ENCODE data around the gene C22orf31.
"Not testable (repeated sequence)": the region's sequence is repeated elsewhere in the genome, so short reads cannot be mapped to it uniquely, and the experiment has no call there.

Gene C22orf31

GRCh38 chr22:29062286-29062821, 723 bp upstream of the C22orf31 start:
- in situ Hi-C loops (cut with HindIII; ENCODE audit: low pct_ligation_motif_present, low pct_unique_long_range_greater_than_20kb, low sequenced_read_pairs), result no loop called here
- DNase-seq, result no peak

- in situ Hi-C loops (cut with HindIII; ENCODE audit: low pct_ligation_motif_present, low pct_unique_long_range_greater_than_20kb, low sequenced_read_pairs), result no loop called here
- no peak for DNase-seq
Measured at GRCh38 chr22:29060931-29061330, 700 bp downstream of the C22orf31 start.

DNA sequence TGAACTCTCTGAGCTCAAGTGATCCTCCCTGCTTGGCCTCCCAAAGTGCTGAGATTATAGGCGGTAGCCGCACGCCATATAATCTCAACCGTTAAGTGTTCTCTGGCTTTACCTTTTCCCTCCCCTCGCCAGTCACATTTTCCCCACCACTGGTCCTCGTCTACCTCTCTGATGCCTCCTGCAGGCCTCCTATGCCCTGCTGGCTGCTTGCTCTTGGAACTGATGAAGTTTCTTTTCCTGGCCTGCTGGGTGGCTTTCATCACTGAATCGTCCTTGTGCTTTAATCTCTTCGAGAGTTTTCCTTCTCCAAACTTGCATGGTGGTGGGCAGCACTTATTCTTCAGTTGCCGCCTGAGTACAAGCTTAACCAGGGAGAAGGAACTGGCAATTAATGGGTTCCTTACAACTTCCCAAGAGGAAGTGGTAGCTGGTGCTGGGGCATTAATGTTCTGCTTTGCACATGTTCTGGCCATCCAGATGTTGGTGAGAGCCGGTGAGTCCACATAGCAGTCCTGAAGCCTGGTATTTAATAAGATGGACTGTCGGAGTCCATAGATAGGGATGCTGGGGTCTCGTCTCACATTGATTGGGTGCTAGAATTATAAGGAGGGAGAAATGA, 1.3 kb downstream of the C22orf31 start:
- in situ Hi-C loops (cut with HindIII; ENCODE audit: low pct_ligation_motif_present, low pct_unique_long_range_greater_than_20kb, low sequenced_read_pairs), result no loop called here
- DNase-seq, result no peak

- DNase-seq, result no peak
- in situ Hi-C loops (cut with HindIII; ENCODE audit: low pct_ligation_motif_present, low pct_unique_long_range_greater_than_20kb, low sequenced_read_pairs), result no loop called here
Measured at GRCh38 chr22:29056472-29056871, 5.2 kb downstream of the C22orf31 start.

- DNase-seq, result no peak
- in situ Hi-C loops (cut with HindIII; ENCODE audit: low pct_ligation_motif_present, low pct_unique_long_range_greater_than_20kb, low sequenced_read_pairs), result no loop called here
Measured at GRCh38 chr22:29055192-29055830, 6.3 kb downstream of the C22orf31 start.

DNA sequence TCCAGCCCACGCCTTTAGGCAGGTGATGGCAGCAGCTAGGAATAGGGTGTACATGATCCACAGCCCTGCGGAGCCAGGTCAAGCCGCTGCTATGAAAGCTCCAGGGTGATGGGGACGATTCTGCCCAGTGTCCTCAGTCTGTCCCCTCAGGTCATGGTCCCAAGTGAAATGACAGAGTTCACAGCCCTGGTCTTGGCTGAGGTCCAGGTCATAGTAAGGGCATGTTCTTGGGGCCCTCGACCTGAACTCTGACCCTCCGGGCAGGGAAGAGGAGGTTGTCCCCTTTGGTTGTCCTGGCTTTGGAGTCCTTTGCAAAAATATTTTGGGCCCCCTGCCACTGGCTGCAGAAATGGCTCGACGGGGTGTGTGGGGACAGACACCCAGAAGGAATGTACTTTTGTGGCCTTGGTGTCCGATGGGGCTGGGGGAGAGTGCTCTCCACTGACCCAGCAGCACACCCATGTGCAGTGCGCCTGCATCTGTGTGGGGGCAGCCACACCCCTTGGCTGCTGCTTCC, 7.3 kb downstream of the C22orf31 start:
- in situ Hi-C loops (cut with HindIII; ENCODE audit: low pct_ligation_motif_present, low pct_unique_long_range_greater_than_20kb, low sequenced_read_pairs), result no loop called here
- DNase-seq, result no peak

GRCh38 chr22:29053048-29053702, 8.5 kb downstream of the C22orf31 start:
- in situ Hi-C loops (cut with HindIII; ENCODE audit: low pct_ligation_motif_present, low pct_unique_long_range_greater_than_20kb, low sequenced_read_pairs), result no loop called here
- DNase-seq, result no peak

DNA sequence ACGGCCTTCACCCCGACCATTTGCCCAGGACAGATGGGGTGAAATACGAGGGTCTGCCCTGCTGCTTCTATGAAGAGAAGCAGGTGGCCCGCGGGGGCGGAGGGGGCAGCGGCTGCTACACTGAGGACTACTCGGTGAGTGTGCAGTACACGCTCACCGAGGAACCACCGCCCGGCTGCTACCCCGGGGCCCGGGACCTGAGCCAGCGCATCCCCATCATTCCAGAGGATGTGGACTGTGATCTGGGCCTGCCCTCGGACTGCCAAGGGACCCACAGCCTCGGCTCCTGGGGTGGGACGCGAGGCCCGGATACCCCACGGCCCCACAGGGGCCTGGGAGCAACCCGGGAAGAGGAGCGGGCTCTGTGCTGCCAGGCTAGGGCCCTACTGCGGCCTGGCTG, 11.2 kb downstream of the C22orf31 start:
- DNase-seq, result no peak
- in situ Hi-C loops (cut with HindIII; ENCODE audit: low pct_ligation_motif_present, low pct_unique_long_range_greater_than_20kb, low sequenced_read_pairs), result no loop called here

GRCh38 chr22:29049655-29050263, 11.9 kb downstream of the C22orf31 start:
- no peak for DNase-seq
- in situ Hi-C loops (cut with HindIII; ENCODE audit: low pct_ligation_motif_present, low pct_unique_long_range_greater_than_20kb, low sequenced_read_pairs), result no loop called here

GRCh38 chr22:29048822-29049654, 12.6 kb downstream of the C22orf31 start:
- in situ Hi-C loops (cut with HindIII; ENCODE audit: low pct_ligation_motif_present, low pct_unique_long_range_greater_than_20kb, low sequenced_read_pairs), result no loop called here
- no peak for DNase-seq

GRCh38 chr22:29044657-29045176, 16.9 kb downstream of the C22orf31 start:
- in situ Hi-C loops (cut with HindIII; ENCODE audit: low pct_ligation_motif_present, low pct_unique_long_range_greater_than_20kb, low sequenced_read_pairs), result no loop called here

DNA sequence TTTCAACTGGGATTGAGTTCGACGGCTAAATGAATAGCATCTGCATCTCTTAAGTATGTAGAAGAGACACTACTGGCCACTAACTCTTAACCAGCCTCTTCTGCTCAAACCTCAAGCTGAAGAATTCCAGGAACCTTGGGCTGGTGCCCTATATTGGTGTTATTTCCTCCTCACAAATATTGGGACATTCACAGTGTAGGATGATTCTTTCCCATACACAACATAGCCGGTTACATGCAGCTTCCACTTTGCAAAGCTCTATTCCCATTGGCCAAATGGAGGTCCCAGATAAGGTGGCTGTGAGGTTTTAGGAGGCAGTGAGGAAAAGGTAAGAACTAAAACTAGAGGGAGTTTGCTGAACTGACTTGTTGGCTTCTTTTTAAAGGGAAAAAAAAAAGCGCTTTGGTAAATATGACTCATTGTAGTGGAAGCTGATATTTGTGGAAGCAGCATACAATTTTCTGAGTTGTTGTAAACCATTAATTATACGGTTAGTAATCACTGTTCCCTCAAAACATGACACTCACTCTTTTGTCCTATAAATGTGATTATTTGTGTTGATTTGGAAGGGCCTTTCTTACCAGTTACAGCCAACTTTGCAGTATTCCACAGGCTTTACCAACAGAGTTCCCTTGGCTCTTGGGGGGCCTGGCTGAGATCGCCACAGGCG, 17.6 kb downstream of the C22orf31 start:
- DNase-seq, result peak; percentile 61
- in situ Hi-C loops (cut with HindIII; ENCODE audit: low pct_ligation_motif_present, low pct_unique_long_range_greater_than_20kb, low sequenced_read_pairs), result no loop called here

More at GRCh38 chr22:29044657-29045176, 16.9 kb downstream of the C22orf31 start:
- DNase-seq, result peak; percentile 76

- no peak for DNase-seq
- in situ Hi-C loops (cut with HindIII; ENCODE audit: low pct_ligation_motif_present, low pct_unique_long_range_greater_than_20kb, low sequenced_read_pairs), result no loop called here
Measured at GRCh38 chr22:29041408-29041807, 20.2 kb downstream of the C22orf31 start.

GRCh38 chr22:29040385-29041275, 21.0 kb downstream of the C22orf31 start:
- DNase-seq, result peak; percentile 73
- in situ Hi-C loops (cut with HindIII; ENCODE audit: low pct_ligation_motif_present, low pct_unique_long_range_greater_than_20kb, low sequenced_read_pairs), result no loop called here

DNA sequence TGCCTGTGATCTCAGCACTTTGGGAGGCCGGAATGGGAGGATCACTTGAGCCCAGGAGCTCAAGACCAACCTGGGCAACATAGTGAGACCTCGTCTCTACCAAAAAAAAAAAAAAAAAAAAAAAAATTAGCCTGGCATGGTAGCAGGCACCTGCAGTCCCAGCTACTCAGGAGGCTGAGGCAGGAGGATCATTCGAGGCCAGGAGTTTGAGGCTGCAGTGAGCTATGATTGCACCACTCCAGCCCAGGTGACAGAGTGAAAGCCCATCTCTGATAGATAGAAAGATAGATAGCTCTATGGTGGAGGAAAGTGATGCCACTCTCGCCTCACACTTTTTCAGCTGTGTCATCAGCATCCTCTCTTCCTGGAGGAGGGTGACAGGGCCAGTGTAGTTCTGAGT, 21.9 kb downstream of the C22orf31 start:
- in situ Hi-C loops (cut with HindIII; ENCODE audit: low pct_ligation_motif_present, low pct_unique_long_range_greater_than_20kb, low sequenced_read_pairs); DNase-seq: not testable (repeated sequence)

DNA sequence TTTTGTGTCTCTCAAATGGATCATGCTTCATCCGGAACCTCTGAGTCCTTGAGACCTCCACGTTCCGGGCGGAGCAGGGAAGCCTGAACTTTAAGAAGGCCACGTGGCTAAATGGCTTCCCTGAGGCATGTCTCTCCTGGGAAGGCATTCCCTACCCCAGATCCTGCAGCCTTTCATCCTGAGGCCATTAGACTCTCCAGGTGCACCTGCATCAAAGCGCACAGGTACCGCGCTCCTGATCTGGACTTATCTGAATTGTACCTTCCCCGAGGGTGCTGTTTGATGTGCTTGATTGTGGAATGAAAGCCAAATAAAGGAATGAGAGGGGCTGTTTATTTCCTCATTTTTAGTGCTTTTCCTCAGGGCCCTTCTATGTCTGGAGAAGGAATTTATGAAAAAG, 22.5 kb downstream of the C22orf31 start:
- in situ Hi-C loops (cut with HindIII; ENCODE audit: low pct_ligation_motif_present, low pct_unique_long_range_greater_than_20kb, low sequenced_read_pairs), result no loop called here
- DNase-seq, result no peak
